Esophagus squamous epithelium (tissue), 5 donors: Measurements from ENCODE around the gene TRAPPC2L. TPM values are rescaled to one million over a fixed set of nuclear protein-coding genes. Genes with fewer than 3 reads are reported as not detected.

Source experiments
- DNase-seq: peaks from one replicate; lab custom pipeline; 2025; lab: John Stamatoyannopoulos, UW
- H3K27ac ChIP-seq, 4 donors: fragments of 200-600 bp; sonication (generic); one replicate each; pipeline ENCODE4 v1.5.1; 2016 to 2019; ENCODE audit warnings: mild to moderate bottlenecking in 1 of 4
- H3K27me3 ChIP-seq, 4 donors: fragments of 200-600 bp; sonication (generic); 1 replicate in 3 of 4; 2 replicates in 1 of 4; pipeline versions ENCODE4 v1.5.1 to v1.6.0; 2017 to 2021; ENCODE audit warnings: antibody characterized with exemption in 1 of 4
- H3K36me3 ChIP-seq, 3 donors: fragments of 200-600 bp; sonication (generic); one replicate each; pipeline ENCODE4 v1.5.1; 2016 to 2019
- H3K4me1 ChIP-seq, 3 donors: fragments of 200-600 bp; sonication (generic); one replicate each; pipeline ENCODE4 v1.5.1; 2017 to 2019
- H3K4me3 ChIP-seq, 4 donors: fragments of 200-600 bp; sonication (generic); 1 replicate in 3 of 4; 2 replicates in 1 of 4; pipeline ENCODE4 v1.5.1; 2016 to 2019; ENCODE audit warnings: mild to moderate bottlenecking in 2 of 4, moderate library complexity in 1 of 4
- H3K9me3 ChIP-seq, 3 donors: fragments of 200-600 bp; sonication (generic); one replicate each; pipeline ENCODE4 v1.5.1; 2016 to 2019
- CTCF ChIP-seq, 6 experiments: fragments of 450-650 bp in 4 of 6; fragments of 200-600 bp in 2 of 6; sonication (generic) in 2 of 6; IDR thresholded peaks; one replicate each; pipeline ENCODE4 v1.5.1; 2016 to 2019; ENCODE audit warnings: antibody characterized with exemption in 6 of 6, mild to moderate bottlenecking in 4 of 6, moderate library complexity in 4 of 6
- POLR2A ChIP-seq, 4 donors: fragments of 450-650 bp; IDR thresholded peaks; one replicate each; pipeline ENCODE4 v1.6.1; 2017; ENCODE audit warnings: antibody characterized with exemption in 4 of 4, mild to moderate bottlenecking in 4 of 4, moderate library complexity in 3 of 4
- WGBS, 2 donors: methylation state at CpG; one replicate each; pipeline ENCODE4 v1.1.5; 2018; 5-methylcytosine and 5-hydroxymethylcytosine counted together
- intact Hi-C: fragments of 100-400 bp; cut with DNase I; formaldehyde crosslinking; loops from one replicate; pipeline ENCODE4 v1.15.0; 2022
- total RNA-seq, 4 donors: library from RNA; depleted of rRNA; stranded (reverse); fragments of >200 nt; gene quantifications; one replicate each; pipeline ENCODE4 v1.1.0, GENCODE V29; 2016
- donor health status: DM: yes; HTN: yes; CAD: no.

Gene TRAPPC2L
- total RNA-seq, 4 donors from 2014 or later, result 20.7 to 29.7 (median 24.7) TPM

GRCh38 chr16:88906535-88907105 is 49.7 kb downstream of the TRAPPC2L start:
- Histone ChIP-seq H3K4me3 (no peak overlapping the region), H3K4me1 (peaks cover 0 to 46% (median 9%) of the 10 kb centered on the region in 3 donors), H3K27ac (no peak overlapping the region), H3K9me3 (no peaks in the 10 kb centered on the region), H3K27me3 (peaks cover 0 to 34% (median 0%) of the 10 kb centered on the region in 4 donors), H3K36me3 (no peaks in the 10 kb centered on the region)
- TF ChIP-seq CTCF (IDR thresholded peaks at IDR 0.05) (no peak), POLR2A (IDR thresholded peaks at IDR 0.05) (no peak)
- DNase-seq, result no peak
- intact Hi-C loops, result no loop called here
- WGBS, 2 donors, result 63 to 80% methylated on average over 5 to 8 of the region's 22 CpGs

- TF ChIP-seq CTCF (IDR thresholded peaks at IDR 0.05) (no peak), POLR2A (IDR thresholded peaks at IDR 0.05) (no peak)
- WGBS, 2 donors, result 56% methylated on average over 3 of the region's 4 CpGs; no CpG with 5 or more reads in 1 of the 2 donors
- intact Hi-C loops, result no loop called here
Measured at GRCh38 chr16:88907768-88908167, 50.8 kb downstream of the TRAPPC2L start.

DNA sequence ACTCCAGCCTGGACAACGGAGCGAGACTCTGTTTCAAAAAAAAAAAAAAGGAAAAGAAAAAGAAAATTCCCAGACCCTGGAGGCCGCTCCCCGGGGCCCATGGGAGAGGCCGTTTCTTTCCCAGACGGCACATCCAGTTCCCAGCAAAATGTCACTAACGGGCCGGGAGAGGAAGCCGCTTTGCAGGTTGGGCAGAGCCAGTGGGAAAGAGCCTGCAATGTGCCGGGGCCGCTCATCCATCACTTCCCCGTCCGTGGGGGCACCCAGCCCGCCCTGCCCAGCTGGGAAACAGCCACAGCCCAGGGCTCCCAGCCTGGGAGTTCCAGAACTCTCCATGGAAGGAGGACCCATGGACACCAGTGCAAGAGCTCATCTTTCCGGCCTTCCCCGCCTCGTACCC is 51.4 kb downstream of the TRAPPC2L start:
- 77 to 92% methylated on average over 10 to 15 of the region's 17 CpGs for WGBS, 2 donors
- Histone ChIP-seq H3K27me3 (peaks cover 0 to 36% (median 0%) of the 10 kb centered on the region in 4 donors), H3K36me3 (no peaks in the 10 kb centered on the region), H3K4me3 (no peak overlapping the region), H3K4me1 (peaks cover 0 to 48% (median 9%) of the 10 kb centered on the region in 3 donors), H3K27ac (peak overlapping the region in 2 of 4 donors; percentile 9 to 42), H3K9me3 (no peaks in the 10 kb centered on the region)
- no peak for DNase-seq
- intact Hi-C loops, result no loop called here
- TF ChIP-seq POLR2A (IDR thresholded peaks at IDR 0.05) (no peak), CTCF (IDR thresholded peaks at IDR 0.05) (no peak)

More at GRCh38 chr16:88907768-88908167, 50.8 kb downstream of the TRAPPC2L start:
- H3K36me3 ChIP-seq, result no peaks in the 10 kb centered on the region
- H3K9me3 ChIP-seq, result no peaks in the 10 kb centered on the region
- no peak for DNase-seq
- peak overlapping the region in 2 of 4 donors; percentile 1 to 42 for H3K27ac ChIP-seq
- peaks cover 0 to 35% (median 0%) of the 10 kb centered on the region in 4 donors for H3K27me3 ChIP-seq
- H3K4me3 ChIP-seq, result no peak overlapping the region
- peaks cover 0 to 48% (median 9%) of the 10 kb centered on the region in 3 donors for H3K4me1 ChIP-seq

DNA sequence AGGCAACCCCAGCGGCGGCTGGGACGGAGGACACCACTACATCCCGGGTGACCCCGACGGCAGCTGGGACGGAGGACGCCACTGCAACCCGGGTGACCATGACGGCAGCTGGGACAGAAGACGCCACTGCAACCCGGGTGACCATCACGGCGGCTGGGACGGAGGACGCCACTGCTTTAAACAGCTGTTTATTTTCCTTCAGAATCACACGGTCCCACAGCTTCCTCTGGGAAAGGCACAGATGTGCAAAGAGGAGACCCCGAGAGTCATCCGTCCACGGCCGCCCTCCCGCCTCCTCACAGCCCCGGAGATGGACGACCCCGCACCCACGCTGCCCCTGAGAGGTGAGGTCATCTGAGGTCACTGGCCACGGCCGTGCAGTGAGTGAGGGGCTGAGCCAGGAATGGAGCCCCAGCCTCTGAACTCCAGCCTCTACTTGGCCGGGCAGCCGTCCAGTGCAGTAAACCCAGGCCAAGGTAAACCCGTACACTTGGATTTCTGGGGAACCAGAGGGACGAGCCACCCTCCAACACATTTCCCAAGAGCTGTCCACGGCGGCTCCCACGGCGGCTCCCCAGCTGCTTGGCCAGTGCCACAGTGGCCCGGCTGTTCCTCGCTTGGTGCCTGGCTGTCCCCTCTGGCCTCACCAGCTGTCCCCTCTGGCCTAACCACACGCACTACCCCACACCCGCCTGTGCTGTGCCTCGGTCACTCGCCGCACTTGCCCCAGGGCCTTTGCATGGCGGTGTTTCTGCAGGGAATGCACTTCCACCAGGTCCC is 52.7 kb downstream of the TRAPPC2L start:
- intact Hi-C loops, result no loop called here
- TF ChIP-seq CTCF (IDR thresholded peaks at IDR 0.05) (no peak), POLR2A (IDR thresholded peaks at IDR 0.05) (no peak)
- H3K4me1 ChIP-seq, result peaks cover 0 to 54% (median 9%) of the 10 kb centered on the region in 3 donors
- DNase-seq, result no peak
- peaks cover 0 to 49% (median 0%) of the 10 kb centered on the region in 4 donors for H3K27me3 ChIP-seq
- H3K9me3 ChIP-seq, result no peaks in the 10 kb centered on the region
- 82 to 85% methylated on average over 10 of the region's 44 CpGs for WGBS, 2 donors
- no peak overlapping the region for H3K4me3 ChIP-seq
- no peaks in the 10 kb centered on the region for H3K36me3 ChIP-seq
- H3K27ac ChIP-seq, result peak overlapping the region in 2 of 4 donors; percentile 21 to 42
